VCaP (cell line): ENCODE measurements around the gene HOXD4.
A peak's percentile ranks its signal among the peaks of the same experiment; 100 is the strongest.

Source experiments
- H3K27ac ChIP-seq: fragments of 450-650 bp; 2 replicates; pipeline ENCODE4 v1.5.1; 2017
- CTCF ChIP-seq: fragments of 450-650 bp; conservative IDR thresholded peaks from 2 replicates; pipeline ENCODE4 v1.5.1; 2017; ENCODE audit warnings: mild to moderate bottlenecking, moderate library complexity

Gene HOXD4

GRCh38 chr2:176130957-176131847, 20.1 kb upstream of the HOXD4 start:
- no peak for TF ChIP-seq CTCF
- H3K27ac ChIP-seq = peak overlapping the region; percentile 82

- H3K27ac ChIP-seq = no peak overlapping the region
- no peak for TF ChIP-seq CTCF
Measured at GRCh38 chr2:176131848-176132158, 19.5 kb upstream of the HOXD4 start.

GRCh38 chr2:176132205-176133171, 18.9 kb upstream of the HOXD4 start:
- H3K27ac ChIP-seq = no peak overlapping the region
- TF ChIP-seq CTCF = no peak

GRCh38 chr2:176133389-176133788, 18.0 kb upstream of the HOXD4 start:
- no peak overlapping the region for H3K27ac ChIP-seq

GRCh38 chr2:176134035-176134434, 17.3 kb upstream of the HOXD4 start:
- no peak for TF ChIP-seq CTCF
- H3K27ac ChIP-seq = no peak overlapping the region

More at GRCh38 chr2:176133389-176133788, 18.0 kb upstream of the HOXD4 start:
- TF ChIP-seq CTCF = no peak

GRCh38 chr2:176135035-176135440, 16.3 kb upstream of the HOXD4 start:
- no peak overlapping the region for H3K27ac ChIP-seq

More at GRCh38 chr2:176135035-176135440, 16.3 kb upstream of the HOXD4 start:
- no peak for TF ChIP-seq CTCF
